Transverse colon (tissue), 3 donors: ENCODE data around the gene ERICH4.
A peak's percentile ranks its signal among the peaks of the same experiment; 100 is the strongest.

Experiments used
- EP300 ChIP-seq: sonication (generic); formaldehyde crosslinking; IDR thresholded peaks from one replicate; pipeline ENCODE4 v1.6.1; 2017; ENCODE audit warnings: antibody characterized with exemption, low read depth
- POLR2A ChIP-seq: fragments of 450-650 bp; IDR thresholded peaks from one replicate; pipeline ENCODE4 v1.6.1; 2016; ENCODE audit warnings: antibody characterized with exemption, mild to moderate bottlenecking, moderate library complexity
- TF ChIP-seq, protein P1 (sequence below), 5 experiments: fragments of 200-600 bp in 3 of 5; fragments of 450-650 bp in 2 of 5; sonication (generic) in 3 of 5; IDR thresholded peaks; 1 replicate in 2 of 5; 2 replicates in 3 of 5; pipeline ENCODE4 v1.5.1; 2016 to 2017; ENCODE audit warnings: antibody characterized with exemption in 5 of 5, inconsistent platforms in 3 of 5, mild to moderate bottlenecking in 2 of 5, moderate library complexity in 1 of 5

DNA sequence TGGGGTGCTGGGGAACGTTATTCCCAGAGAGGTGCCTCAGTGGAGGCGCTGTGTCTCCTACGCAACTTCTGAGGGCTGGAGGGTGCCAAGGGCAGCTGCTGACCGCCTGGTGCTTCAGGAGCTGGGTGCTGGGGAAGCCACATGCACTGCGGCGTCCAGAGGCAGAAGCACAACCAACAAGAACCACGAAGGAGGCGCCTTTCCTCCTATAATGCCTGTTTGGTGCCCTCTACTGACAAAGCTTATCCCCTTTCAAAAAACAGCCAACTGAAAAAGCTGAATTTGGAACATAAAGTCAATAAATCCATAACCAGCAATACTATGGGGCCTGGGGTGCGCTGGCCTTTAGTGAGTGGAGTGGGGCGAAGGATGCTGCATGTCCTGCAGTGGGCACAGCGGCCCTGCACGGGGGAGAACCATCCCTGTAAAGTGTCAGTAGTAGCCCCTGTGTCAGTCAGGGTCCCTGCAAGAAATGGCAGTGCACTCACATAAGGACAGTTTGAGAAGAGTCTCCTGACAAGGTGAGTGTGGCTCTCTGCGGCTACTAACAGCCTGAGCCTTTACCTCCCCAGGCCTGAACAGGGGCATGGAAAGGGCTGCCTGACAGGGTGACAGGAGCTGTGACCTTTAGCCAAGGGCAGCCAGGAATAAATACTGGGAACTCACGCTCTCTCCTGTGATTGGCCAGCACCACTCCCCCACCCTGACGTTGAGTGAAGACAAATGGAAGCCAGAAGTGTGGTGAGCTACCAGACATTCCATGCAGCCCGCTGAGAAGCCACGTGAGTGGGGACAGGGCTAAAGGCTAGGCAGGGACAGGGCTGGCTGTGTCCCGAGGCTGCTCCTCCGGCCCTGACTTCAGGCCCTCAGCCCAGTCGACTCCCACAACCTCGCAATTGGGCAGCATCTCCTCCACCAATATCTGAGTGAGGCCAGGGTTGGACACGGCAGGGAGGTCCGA lies 11.2 kb upstream of the ERICH4 start:
- TF ChIP-seq, protein P1, sequence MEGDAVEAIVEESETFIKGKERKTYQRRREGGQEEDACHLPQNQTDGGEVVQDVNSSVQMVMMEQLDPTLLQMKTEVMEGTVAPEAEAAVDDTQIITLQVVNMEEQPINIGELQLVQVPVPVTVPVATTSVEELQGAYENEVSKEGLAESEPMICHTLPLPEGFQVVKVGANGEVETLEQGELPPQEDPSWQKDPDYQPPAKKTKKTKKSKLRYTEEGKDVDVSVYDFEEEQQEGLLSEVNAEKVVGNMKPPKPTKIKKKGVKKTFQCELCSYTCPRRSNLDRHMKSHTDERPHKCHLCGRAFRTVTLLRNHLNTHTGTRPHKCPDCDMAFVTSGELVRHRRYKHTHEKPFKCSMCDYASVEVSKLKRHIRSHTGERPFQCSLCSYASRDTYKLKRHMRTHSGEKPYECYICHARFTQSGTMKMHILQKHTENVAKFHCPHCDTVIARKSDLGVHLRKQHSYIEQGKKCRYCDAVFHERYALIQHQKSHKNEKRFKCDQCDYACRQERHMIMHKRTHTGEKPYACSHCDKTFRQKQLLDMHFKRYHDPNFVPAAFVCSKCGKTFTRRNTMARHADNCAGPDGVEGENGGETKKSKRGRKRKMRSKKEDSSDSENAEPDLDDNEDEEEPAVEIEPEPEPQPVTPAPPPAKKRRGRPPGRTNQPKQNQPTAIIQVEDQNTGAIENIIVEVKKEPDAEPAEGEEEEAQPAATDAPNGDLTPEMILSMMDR (IDR thresholded peaks at IDR 0.05) = peak in 2 of 5 experiments; percentile 26 to 29
- no peak for TF ChIP-seq POLR2A
- TF ChIP-seq EP300 = no peak
